Effector CD4-positive, alpha-beta T cell (primary cell): ENCODE results near the gene PKHD1.

Experiments used
- DNase-seq: peaks from one replicate; pipeline ENCODE4 v3.0.0-alpha.2; 2020

Gene PKHD1

GRCh38 chr6:51660767-51661166 lies 426.6 kb downstream of the PKHD1 start:
- no peak for DNase-seq

GRCh38 chr6:51657491-51657890 lies 429.9 kb downstream of the PKHD1 start:
- no peak for DNase-seq

GRCh38 chr6:51655517-51655916 lies 431.9 kb downstream of the PKHD1 start:
- DNase-seq, result no peak

- no peak for DNase-seq
These were observed 432.8 kb downstream of the PKHD1 start for GRCh38 chr6:51654647-51655046.

- no peak for DNase-seq
These were observed 436.1 kb downstream of the PKHD1 start for GRCh38 chr6:51651132-51651817.

GRCh38 chr6:51648774-51649173 lies 438.6 kb downstream of the PKHD1 start:
- no peak for DNase-seq

GRCh38 chr6:51648236-51648635 lies 439.2 kb downstream of the PKHD1 start:
- DNase-seq, result no peak

GRCh38 chr6:51644426-51644825 lies 443.0 kb downstream of the PKHD1 start:
- no peak for DNase-seq

- no peak for DNase-seq
These were observed 447.4 kb downstream of the PKHD1 start for GRCh38 chr6:51640021-51640420.

GRCh38 chr6:51633424-51633823 lies 454.0 kb downstream of the PKHD1 start:
- DNase-seq, result no peak

- DNase-seq, result no peak
These were observed 457.4 kb downstream of the PKHD1 start for GRCh38 chr6:51630011-51630410.

- no peak for DNase-seq
These were observed 461.0 kb downstream of the PKHD1 start for GRCh38 chr6:51626391-51626790.

- no peak for DNase-seq
These were observed 461.8 kb downstream of the PKHD1 start for GRCh38 chr6:51625566-51625965.

- no peak for DNase-seq
These were observed 466.4 kb downstream of the PKHD1 start for GRCh38 chr6:51620971-51621370.

GRCh38 chr6:51619042-51619799 lies 468.2 kb downstream of the PKHD1 start:
- no peak for DNase-seq

- no peak for DNase-seq
These were observed 468.9 kb downstream of the PKHD1 start for GRCh38 chr6:51618563-51618962.

GRCh38 chr6:51617751-51618150 lies 469.7 kb downstream of the PKHD1 start:
- no peak for DNase-seq

- DNase-seq, result no peak
These were observed 471.2 kb downstream of the PKHD1 start for GRCh38 chr6:51616243-51616642.

- no peak for DNase-seq
These were observed 472.7 kb downstream of the PKHD1 start for GRCh38 chr6:51614725-51615124.

- DNase-seq, result no peak
These were observed 473.9 kb downstream of the PKHD1 start for GRCh38 chr6:51613558-51613957.

- no peak for DNase-seq
These were observed 478.5 kb downstream of the PKHD1 start for GRCh38 chr6:51608932-51609331.

- no peak for DNase-seq
These were observed 479.0 kb downstream of the PKHD1 start for GRCh38 chr6:51608383-51608782.

GRCh38 chr6:51600514-51600913 lies 486.9 kb downstream of the PKHD1 start:
- no peak for DNase-seq

- no peak for DNase-seq
These were observed 489.2 kb downstream of the PKHD1 start for GRCh38 chr6:51598171-51598570.

GRCh38 chr6:51594981-51595380 lies 492.4 kb downstream of the PKHD1 start:
- no peak for DNase-seq
